Activated CD4-positive, alpha-beta memory T cell treated with anti-CD3 and anti-CD28 coated beads for 36 hours (primary cell): ENCODE measurements around the gene FOXP1. TPM values are rescaled to one million over a fixed set of nuclear protein-coding genes. Genes with fewer than 3 reads are reported as not detected.
"Not testable (repeated sequence)": the region's sequence is repeated elsewhere in the genome, so short reads cannot be mapped to it uniquely, and the experiment has no call there.

ENCODE experiments used
- CTCF ChIA-PET: fragments of 350-600 bp; sonication (Branson Sonifier 250); formaldehyde crosslinking; loops from one replicate; lab custom pipeline; 2021; ENCODE audit warnings: antibody characterized with exemption, inconsistent platforms; lab: Charles Lee
- POLR2A ChIA-PET: fragments of 350-600 bp; sonication (Branson Sonifier 250); formaldehyde crosslinking; loops from one replicate; lab custom pipeline; 2021; ENCODE audit warnings: antibody characterized with exemption; lab: Charles Lee
- DNase-seq: peaks from one replicate; pipeline ENCODE4 v3.0.0-alpha.2; 2020
- H3K27ac Mint-ChIP-seq: one replicate; pipeline ENCODE4 v1.8.0; 2021; ENCODE audit warnings: mixed read lengths
- H3K27me3 Mint-ChIP-seq: one replicate; pipeline ENCODE4 v1.8.0; 2021; ENCODE audit warnings: mixed read lengths
- H3K36me3 Mint-ChIP-seq: one replicate; pipeline ENCODE4 v1.8.0; 2021; ENCODE audit warnings: mixed read lengths
- H3K4me1 Mint-ChIP-seq: one replicate; pipeline ENCODE4 v1.8.0; 2021; ENCODE audit warnings: low read depth, mixed read lengths
- H3K4me3 Mint-ChIP-seq: one replicate; pipeline ENCODE4 v1.8.0; 2021; ENCODE audit warnings: mild to moderate bottlenecking, mixed read lengths
- H3K9me3 Mint-ChIP-seq: one replicate; pipeline ENCODE4 v1.8.0; 2021; ENCODE audit warnings: mixed read lengths
- intact Hi-C: fragments of 100-400 bp; cut with micrococcal nuclease; formaldehyde crosslinking; loops from one replicate; pipeline ENCODE4 v1.15.1; 2023
- total RNA-seq, 2 experiments: library from RNA; stranded (reverse); gene quantifications; one replicate each; pipeline ENCODE4 v1.2.3, GENCODE V29; 2021

The FOXP1 gene
- total RNA-seq, 2 experiments from 2014 or later, result 94.4 to 102 TPM

GRCh38 chr3:71541313-71541712 is 42.2 kb downstream of the FOXP1 start:
- H3K4me1 Mint-ChIP-seq, result peaks cover 3% of the 10 kb centered on the region
- no peak overlapping the region for H3K4me3 Mint-ChIP-seq
- H3K9me3 Mint-ChIP-seq, result no peaks in the 10 kb centered on the region

DNA sequence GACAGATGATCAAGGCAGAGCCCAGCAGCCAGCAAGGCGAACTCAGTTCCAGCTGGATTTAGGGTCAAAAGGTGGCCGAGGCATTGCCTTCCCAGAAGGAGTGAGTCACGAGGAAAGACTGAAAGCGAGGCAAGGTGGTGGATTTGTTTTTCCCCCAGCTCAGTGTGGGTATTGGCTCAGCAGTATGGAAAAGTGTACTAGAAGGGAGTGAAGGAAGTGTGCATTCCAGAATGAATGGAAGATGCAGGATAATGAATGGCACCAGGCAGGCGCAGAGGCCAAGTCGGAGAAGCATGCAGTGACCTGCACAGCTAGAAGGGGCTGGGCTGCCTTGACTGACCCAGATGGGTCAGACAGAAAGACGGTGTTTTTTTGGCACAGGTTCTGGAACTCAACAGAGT is 46.3 kb downstream of the FOXP1 start:
- H3K27ac Mint-ChIP-seq, result no peak overlapping the region

More at GRCh38 chr3:71541313-71541712, 42.2 kb downstream of the FOXP1 start:
- Mint-ChIP-seq H3K27ac (no peak overlapping the region), H3K36me3 (peaks cover 2% of the 10 kb centered on the region), H3K27me3 (no peaks in the 10 kb centered on the region)
- POLR2A ChIA-PET, result no interaction called here
- CTCF ChIA-PET, result no interaction called here
- intact Hi-C loops, result loop anchor here (5.0 kb wide), 1 partner anchor 41 kb away; the partner anchor contains the start of gene FOXP1
- DNase-seq, result no peak

DNA sequence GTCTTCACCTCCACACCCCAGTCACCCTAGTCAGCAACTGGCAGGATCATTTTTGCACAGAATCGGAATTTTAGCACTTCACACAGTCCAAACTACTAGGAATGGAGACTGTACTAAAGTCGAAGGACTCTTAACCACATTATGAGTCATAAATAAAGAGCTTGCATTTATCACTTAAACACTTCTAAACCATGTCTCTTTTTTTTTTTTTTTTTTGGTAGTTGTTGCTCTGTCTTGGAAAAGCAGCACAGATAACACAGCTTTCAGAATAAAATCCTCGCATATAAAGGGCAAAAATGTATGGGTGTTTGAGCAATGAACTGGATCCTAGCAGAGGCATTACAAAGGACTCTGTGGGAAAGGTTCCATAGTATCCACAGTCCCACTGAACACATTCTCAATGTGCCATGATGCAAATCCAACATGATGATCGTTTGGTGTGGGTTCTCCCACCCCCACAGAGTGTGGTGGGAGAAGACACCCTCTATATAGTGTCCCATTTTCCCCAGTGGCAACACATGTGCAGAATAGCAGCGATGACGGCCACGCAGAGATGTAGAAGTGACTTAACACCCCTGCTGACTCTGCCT is 47.1 kb downstream of the FOXP1 start:
- peaks cover 7% of the 10 kb centered on the region for H3K4me1 Mint-ChIP-seq
- ChIA-PET CTCF (no interaction called here), POLR2A (no interaction called here)
- peaks cover 2% of the 10 kb centered on the region for H3K36me3 Mint-ChIP-seq
- intact Hi-C loops, result no loop called here
- no peak overlapping the region for H3K4me3 Mint-ChIP-seq
- no peak overlapping the region for H3K27ac Mint-ChIP-seq
- no peaks in the 10 kb centered on the region for H3K27me3 Mint-ChIP-seq
- H3K9me3 Mint-ChIP-seq, result no peaks in the 10 kb centered on the region
- no peak for DNase-seq

More for the DNA sequence above, 46.3 kb downstream of the FOXP1 start:
- intact Hi-C loops, result no loop called here
- CTCF ChIA-PET, result no interaction called here
- POLR2A ChIA-PET, result no interaction called here
- H3K4me3 Mint-ChIP-seq, result no peak overlapping the region
- DNase-seq, result no peak
- no peaks in the 10 kb centered on the region for H3K9me3 Mint-ChIP-seq
- peaks cover 2% of the 10 kb centered on the region for H3K36me3 Mint-ChIP-seq
- no peaks in the 10 kb centered on the region for H3K27me3 Mint-ChIP-seq
- peaks cover 7% of the 10 kb centered on the region for H3K4me1 Mint-ChIP-seq

GRCh38 chr3:71533588-71533987 is 49.9 kb downstream of the FOXP1 start:
- no peaks in the 10 kb centered on the region for H3K9me3 Mint-ChIP-seq
- H3K36me3 Mint-ChIP-seq, result no peaks in the 10 kb centered on the region
- no peak overlapping the region for H3K27ac Mint-ChIP-seq
- no peaks in the 10 kb centered on the region for H3K27me3 Mint-ChIP-seq
- H3K4me1 Mint-ChIP-seq, result peaks cover 19% of the 10 kb centered on the region
- intact Hi-C loops, result no loop called here
- CTCF ChIA-PET, result interaction anchor here (0.7 kb wide), 1 partner anchor 87 kb away, joined by 3 read pairs; no protein-coding TSS in a partner anchor
- no peak for DNase-seq
- POLR2A ChIA-PET, result no interaction called here
- no peak overlapping the region for H3K4me3 Mint-ChIP-seq

GRCh38 chr3:71532639-71533395 is 50.7 kb downstream of the FOXP1 start:
- ChIA-PET CTCF (no interaction called here), POLR2A (no interaction called here)

DNA sequence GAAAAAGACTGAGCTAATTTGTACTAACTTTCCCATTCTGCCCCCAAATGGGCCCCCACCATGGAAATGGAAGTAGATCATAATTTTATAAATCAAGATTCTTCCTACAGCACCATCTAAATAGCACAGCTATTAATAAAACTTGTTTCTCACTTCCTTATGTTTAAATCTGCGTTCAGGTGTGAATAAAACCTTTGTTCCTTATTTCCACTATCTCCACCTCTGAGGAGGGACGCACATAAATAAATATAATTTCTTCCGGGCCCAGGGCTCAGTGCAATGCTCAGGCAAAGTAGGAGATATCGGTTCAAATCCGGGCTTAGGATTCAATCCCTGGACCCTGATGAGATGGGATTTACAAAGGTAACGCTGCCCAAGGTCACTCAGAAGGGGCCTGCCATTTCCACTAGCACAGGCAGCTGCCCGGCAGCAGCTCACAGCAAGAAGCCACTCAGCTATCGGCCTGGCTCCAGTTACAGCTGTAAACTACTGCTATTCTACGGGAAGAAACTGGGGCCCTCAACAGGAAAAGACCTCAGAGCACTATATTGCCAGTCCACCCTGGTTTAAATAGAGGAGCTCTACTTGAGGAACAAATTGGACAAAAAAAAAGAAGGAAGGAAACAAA is 52.5 kb downstream of the FOXP1 start:
- Mint-ChIP-seq H3K4me3 (no peak overlapping the region), H3K36me3 (no peaks in the 10 kb centered on the region), H3K4me1 (peaks cover 22% of the 10 kb centered on the region), H3K9me3 (no peaks in the 10 kb centered on the region), H3K27ac (no peak overlapping the region), H3K27me3 (no peaks in the 10 kb centered on the region)
- CTCF ChIA-PET, result interaction anchor here (0.7 kb wide), 1 partner anchor 33 kb away, joined by 3 read pairs; no protein-coding TSS in a partner anchor
- intact Hi-C loops, result no loop called here
- POLR2A ChIA-PET, result no interaction called here
- no peak for DNase-seq

More at GRCh38 chr3:71532639-71533395, 50.7 kb downstream of the FOXP1 start:
- Mint-ChIP-seq H3K4me1 (peaks cover 26% of the 10 kb centered on the region), H3K4me3 (no peak overlapping the region), H3K36me3 (no peaks in the 10 kb centered on the region), H3K27me3 (no peaks in the 10 kb centered on the region), H3K9me3 (no peaks in the 10 kb centered on the region), H3K27ac (no peak overlapping the region)
- intact Hi-C loops, result no loop called here
- DNase-seq, result no peak

DNA sequence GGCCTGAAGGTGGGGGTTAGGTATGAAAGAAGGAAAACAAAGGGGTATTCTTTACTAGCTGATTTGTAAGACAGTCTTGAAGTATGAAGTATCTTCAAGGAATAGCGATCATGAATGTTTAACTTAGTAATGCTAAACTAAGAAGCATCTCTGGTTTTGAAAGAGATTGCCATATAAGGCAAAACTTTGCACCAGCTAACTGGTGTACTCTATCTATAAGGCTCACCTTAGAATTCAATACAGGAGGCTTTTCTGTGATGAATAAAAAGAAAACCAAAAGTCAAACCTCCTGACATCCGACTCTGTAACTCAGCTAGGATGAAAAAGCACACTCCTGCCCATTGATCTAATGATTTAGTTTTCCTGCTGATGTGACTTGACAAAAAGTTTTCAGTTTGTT is 54.7 kb downstream of the FOXP1 start:
- H3K36me3 Mint-ChIP-seq, result no peaks in the 10 kb centered on the region
- POLR2A ChIA-PET, result no interaction called here
- H3K4me3 Mint-ChIP-seq, result no peak overlapping the region
- CTCF ChIA-PET, result no interaction called here
- H3K9me3 Mint-ChIP-seq, result no peaks in the 10 kb centered on the region
- no peak overlapping the region for H3K27ac Mint-ChIP-seq
- no peaks in the 10 kb centered on the region for H3K27me3 Mint-ChIP-seq
- peaks cover 20% of the 10 kb centered on the region for H3K4me1 Mint-ChIP-seq
- intact Hi-C loops, result no loop called here
- no peak for DNase-seq

GRCh38 chr3:71526448-71526847 is 57.1 kb downstream of the FOXP1 start:
- POLR2A ChIA-PET, DNase-seq, intact Hi-C loops, H3K9me3 Mint-ChIP-seq, H3K4me3 Mint-ChIP-seq, H3K36me3 Mint-ChIP-seq, CTCF ChIA-PET, H3K27ac Mint-ChIP-seq, H3K27me3 Mint-ChIP-seq: not testable (repeated sequence)
- H3K4me1 Mint-ChIP-seq, result peaks cover 20% of the 10 kb centered on the region

- no peaks in the 10 kb centered on the region for H3K9me3 Mint-ChIP-seq
- CTCF ChIA-PET, result no interaction called here
- peaks cover 26% of the 10 kb centered on the region for H3K4me1 Mint-ChIP-seq
- POLR2A ChIA-PET, result no interaction called here
- no peak overlapping the region for H3K4me3 Mint-ChIP-seq
- no peaks in the 10 kb centered on the region for H3K36me3 Mint-ChIP-seq
- no peak overlapping the region for H3K27ac Mint-ChIP-seq
- no peak for DNase-seq
- intact Hi-C loops, result no loop called here
- no peaks in the 10 kb centered on the region for H3K27me3 Mint-ChIP-seq
These were observed 58.1 kb downstream of the FOXP1 start for GRCh38 chr3:71525391-71525790.

- no peak overlapping the region for H3K4me3 Mint-ChIP-seq
- no peaks in the 10 kb centered on the region for H3K27me3 Mint-ChIP-seq
- ChIA-PET POLR2A (no interaction called here), CTCF (no interaction called here)
- no peaks in the 10 kb centered on the region for H3K36me3 Mint-ChIP-seq
- no peak for DNase-seq
- H3K4me1 Mint-ChIP-seq, result peaks cover 27% of the 10 kb centered on the region
- intact Hi-C loops, result no loop called here
- no peaks in the 10 kb centered on the region for H3K9me3 Mint-ChIP-seq
- no peak overlapping the region for H3K27ac Mint-ChIP-seq
These were observed 58.9 kb downstream of the FOXP1 start for GRCh38 chr3:71524672-71525071.

DNA sequence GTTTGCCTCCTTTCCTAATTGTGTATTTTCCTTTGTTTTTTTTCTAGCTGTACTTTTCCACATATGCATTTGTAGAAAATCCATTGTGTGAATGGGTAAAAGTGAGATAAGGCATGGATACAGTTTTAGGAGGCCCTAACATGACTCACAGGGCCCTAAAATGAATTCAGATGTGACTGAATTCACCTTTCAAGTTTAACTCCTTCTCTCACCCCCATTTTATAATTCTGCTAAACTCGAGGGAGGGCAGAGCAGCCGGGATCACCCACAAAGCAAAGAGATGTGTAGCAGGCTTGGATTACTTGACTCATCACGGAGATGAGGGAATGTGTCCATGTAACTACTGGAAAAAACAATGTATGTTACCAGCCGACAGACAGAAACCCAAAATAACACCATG is 59.9 kb downstream of the FOXP1 start:
- DNase-seq, result no peak
- Mint-ChIP-seq H3K36me3 (no peaks in the 10 kb centered on the region), H3K9me3 (no peaks in the 10 kb centered on the region), H3K27ac (no peak overlapping the region), H3K4me1 (peaks cover 17% of the 10 kb centered on the region), H3K4me3 (no peak overlapping the region), H3K27me3 (no peaks in the 10 kb centered on the region)
- ChIA-PET CTCF (no interaction called here), POLR2A (no interaction called here)
- intact Hi-C loops, result no loop called here

DNA sequence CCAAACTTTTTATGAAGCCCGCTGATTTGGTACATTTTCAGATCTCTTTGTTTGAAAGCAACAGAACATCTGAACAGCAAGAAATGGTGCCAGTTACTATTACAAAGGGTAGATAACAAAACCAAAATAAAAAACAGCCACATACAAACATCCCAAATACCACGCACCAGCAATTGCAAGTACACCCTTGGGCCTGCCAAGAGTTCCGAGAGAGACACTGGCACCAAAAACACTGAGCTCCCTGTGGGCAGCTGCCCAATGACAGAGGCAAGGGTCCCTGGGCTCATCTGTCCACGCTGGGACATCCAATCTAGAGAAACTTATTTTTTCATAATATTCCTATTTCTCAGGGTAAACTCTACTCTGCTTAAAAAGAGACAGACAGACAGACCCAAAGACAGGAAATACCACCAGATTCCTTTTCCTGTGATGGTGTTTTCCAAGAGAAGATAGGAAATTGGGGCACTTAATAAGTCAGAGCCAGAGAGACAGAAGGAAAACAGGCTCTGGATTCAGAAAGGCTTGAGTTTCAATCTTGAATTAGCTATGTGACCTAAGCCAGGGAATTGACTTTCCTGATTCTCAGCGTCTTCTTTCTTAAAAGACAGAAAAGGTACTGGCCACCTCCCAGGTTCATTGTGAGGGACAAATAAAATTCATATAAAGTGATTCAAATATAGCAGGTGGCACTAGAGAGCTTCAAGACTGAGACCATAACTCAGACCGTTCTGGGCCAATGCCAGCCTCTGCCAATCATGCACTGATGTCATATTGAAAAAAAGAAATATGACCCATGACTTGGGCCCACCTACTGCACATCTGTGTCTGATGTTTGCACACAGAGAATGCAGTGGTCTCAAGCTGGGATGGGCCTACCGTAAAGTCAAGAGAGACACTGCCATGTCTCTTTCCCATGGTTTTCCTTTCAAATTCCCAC is 61.3 kb downstream of the FOXP1 start:
- no peak overlapping the region for H3K27ac Mint-ChIP-seq
- no peaks in the 10 kb centered on the region for H3K27me3 Mint-ChIP-seq
- ChIA-PET CTCF (no interaction called here), POLR2A (no interaction called here)
- H3K36me3 Mint-ChIP-seq, result no peaks in the 10 kb centered on the region
- H3K4me3 Mint-ChIP-seq, result no peak overlapping the region
- no peaks in the 10 kb centered on the region for H3K9me3 Mint-ChIP-seq
- intact Hi-C loops, result no loop called here
- H3K4me1 Mint-ChIP-seq, result peaks cover 9% of the 10 kb centered on the region
- no peak for DNase-seq
